ENCODE results near the gene SPAAR. TPM values are rescaled to one million over a fixed set of nuclear protein-coding genes. Genes with fewer than 3 reads are reported as not detected.

Gene SPAAR
- total RNA-seq, 1 experiment from 2014 or later, result not detected

DNA sequence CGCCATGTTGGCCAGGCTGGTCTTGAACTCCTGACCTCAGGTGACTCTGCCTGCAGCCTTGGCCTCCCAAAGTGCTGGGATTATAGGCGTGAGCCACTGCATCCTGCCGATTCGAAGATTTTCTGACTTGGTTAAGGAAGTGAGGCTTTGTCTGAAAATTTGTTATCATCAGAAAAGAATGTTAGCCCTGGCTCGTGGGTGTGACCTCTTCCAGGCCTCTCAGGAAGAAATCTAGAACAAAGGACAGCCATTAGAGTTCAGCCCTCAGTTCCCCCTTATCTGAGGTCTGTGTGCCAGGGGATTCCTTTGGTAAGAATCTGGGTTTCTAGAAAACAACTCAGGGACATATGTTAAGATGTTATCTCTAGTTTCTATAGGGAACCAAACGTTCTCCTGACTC lies 42.4 kb downstream of the SPAAR start:
- Mint-ChIP-seq H3K27me3 (ENCODE audit: low read depth) (peaks cover 35% of the 10 kb centered on the region), H3K4me3 (no peak overlapping the region), H3K4me1 (peaks cover 0 to 7% of the 10 kb centered on the region in 2 experiments; a peak in 2 of 4 replicates), H3K36me3 (ENCODE audit: insufficient read depth in 1 of 3, low read depth in 3 of 3) (no peaks in the 10 kb centered on the region), H3K27ac (no peak overlapping the region), H3K9me3 (no peaks in the 10 kb centered on the region; a peak in 1 of 5 replicates)
- Histone ChIP-seq H2BK20ac (ENCODE audit: low read depth, low read length, poor library complexity, severe bottlenecking) (no peak overlapping the region), H3K27ac (ENCODE audit: insufficient read length, low read depth, low read length) (no peak overlapping the region), H4K5ac (ENCODE audit: insufficient read length, low read depth, low read length) (no peak overlapping the region), H3K23ac (ENCODE audit: insufficient read length, low read depth, low read length) (no peak overlapping the region), H2BK5ac (ENCODE audit: insufficient read length, low read length) (no peak overlapping the region), H3K4me1 (ENCODE audit: insufficient read depth, low read length) (no peaks in the 10 kb centered on the region; the same call in 1 of the 2 replicates), H2BK12ac (ENCODE audit: insufficient read length, low read depth, low read length) (no peak overlapping the region), H2BK120ac (ENCODE audit: low read depth, low read length, poor library complexity, severe bottlenecking) (no peak overlapping the region), H3K18ac (ENCODE audit: insufficient read length, low read depth, low read length) (no peak overlapping the region), H4K8ac (replicated peaks; ENCODE audit: insufficient read length, low read depth, low read length) (no peak overlapping the region), H3T11ph (ENCODE audit: low read length) (no peak overlapping the region), H2BK15ac (ENCODE audit: low read depth, low read length) (no peak overlapping the region), H3K4ac (ENCODE audit: low read depth, low read length) (no peak overlapping the region), H4K91ac (ENCODE audit: insufficient read length, low read depth, low read length) (no peak overlapping the region), H2AK5ac (ENCODE audit: insufficient read length, low read length) (no peak overlapping the region), H3K79me2 (ENCODE audit: insufficient read depth, low read length) (no peaks in the 10 kb centered on the region), H3K79me1 (ENCODE audit: insufficient read depth, low read depth, low read length, poor library complexity, severe bottlenecking) (no peaks in the 10 kb centered on the region), H4K20me1 (ENCODE audit: control insufficient read depth, insufficient read depth, insufficient read length) (no peaks in the 10 kb centered on the region), H3K23me2 (ENCODE audit: insufficient read length, low read depth, low read length, poor library complexity, severe bottlenecking) (no peaks in the 10 kb centered on the region), H3K27me3 (ENCODE audit: insufficient read depth, low read length) (no peaks in the 10 kb centered on the region; the same call in 1 of the 2 replicates), H2AFZ (ENCODE audit: low read length) (no peak overlapping the region), H3K14ac (ENCODE audit: insufficient read depth, low read length) (no peak overlapping the region), H3K4me2 (ENCODE audit: insufficient read depth, insufficient read length, low read length) (no peak overlapping the region), H3K9me3 (ENCODE audit: control insufficient read depth, low read depth, low read length) (no peaks in the 10 kb centered on the region), H3K56ac (ENCODE audit: insufficient read length, low read depth, low read length) (no peak overlapping the region), H3K9ac (ENCODE audit: extremely low read depth, insufficient read length, low read length) (no peak overlapping the region)
- no peak for DNase-seq
- TF ChIP-seq, protein P1, sequence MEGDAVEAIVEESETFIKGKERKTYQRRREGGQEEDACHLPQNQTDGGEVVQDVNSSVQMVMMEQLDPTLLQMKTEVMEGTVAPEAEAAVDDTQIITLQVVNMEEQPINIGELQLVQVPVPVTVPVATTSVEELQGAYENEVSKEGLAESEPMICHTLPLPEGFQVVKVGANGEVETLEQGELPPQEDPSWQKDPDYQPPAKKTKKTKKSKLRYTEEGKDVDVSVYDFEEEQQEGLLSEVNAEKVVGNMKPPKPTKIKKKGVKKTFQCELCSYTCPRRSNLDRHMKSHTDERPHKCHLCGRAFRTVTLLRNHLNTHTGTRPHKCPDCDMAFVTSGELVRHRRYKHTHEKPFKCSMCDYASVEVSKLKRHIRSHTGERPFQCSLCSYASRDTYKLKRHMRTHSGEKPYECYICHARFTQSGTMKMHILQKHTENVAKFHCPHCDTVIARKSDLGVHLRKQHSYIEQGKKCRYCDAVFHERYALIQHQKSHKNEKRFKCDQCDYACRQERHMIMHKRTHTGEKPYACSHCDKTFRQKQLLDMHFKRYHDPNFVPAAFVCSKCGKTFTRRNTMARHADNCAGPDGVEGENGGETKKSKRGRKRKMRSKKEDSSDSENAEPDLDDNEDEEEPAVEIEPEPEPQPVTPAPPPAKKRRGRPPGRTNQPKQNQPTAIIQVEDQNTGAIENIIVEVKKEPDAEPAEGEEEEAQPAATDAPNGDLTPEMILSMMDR (conservative IDR thresholded peaks at IDR 0.05), result no peak
- no CpG with 5 or more reads among the region's 6 CpGs for WGBS (ENCODE audit: extremely low coverage, insufficient read length, low lambda C conversion rate)
